GM13977 (cell line): ENCODE measurements around the gene C16orf54.
"Not testable (repeated sequence)": the region's sequence is repeated elsewhere in the genome, so short reads cannot be mapped to it uniquely, and the experiment has no call there.

Experiments
- DNase-seq: peaks from one replicate; pipeline ENCODE4 v3.0.0; 2012; ENCODE audit warnings: low spot score
- in situ Hi-C: fragments of 300-500 bp; cut with MboI; formaldehyde crosslinking; loops from one replicate; pipeline ENCODE4 v1.12.0; 2022; ENCODE audit warnings: low sequenced_read_pairs, low pct_unique_long_range_greater_than_20kb, mixed read lengths, inconsistent platforms; ENCODE audit not compliant: unreplicated experiment
- TF ChIP-seq, protein P1 (sequence below): IDR thresholded peaks from 2 replicates; pipeline ENCODE4 v1.5.1; 2012; ENCODE audit warnings: mild to moderate bottlenecking, control low read depth; ENCODE audit not compliant: insufficient read depth; ENCODE audit errors: extremely low read depth, missing control alignments

Gene C16orf54

DNA sequence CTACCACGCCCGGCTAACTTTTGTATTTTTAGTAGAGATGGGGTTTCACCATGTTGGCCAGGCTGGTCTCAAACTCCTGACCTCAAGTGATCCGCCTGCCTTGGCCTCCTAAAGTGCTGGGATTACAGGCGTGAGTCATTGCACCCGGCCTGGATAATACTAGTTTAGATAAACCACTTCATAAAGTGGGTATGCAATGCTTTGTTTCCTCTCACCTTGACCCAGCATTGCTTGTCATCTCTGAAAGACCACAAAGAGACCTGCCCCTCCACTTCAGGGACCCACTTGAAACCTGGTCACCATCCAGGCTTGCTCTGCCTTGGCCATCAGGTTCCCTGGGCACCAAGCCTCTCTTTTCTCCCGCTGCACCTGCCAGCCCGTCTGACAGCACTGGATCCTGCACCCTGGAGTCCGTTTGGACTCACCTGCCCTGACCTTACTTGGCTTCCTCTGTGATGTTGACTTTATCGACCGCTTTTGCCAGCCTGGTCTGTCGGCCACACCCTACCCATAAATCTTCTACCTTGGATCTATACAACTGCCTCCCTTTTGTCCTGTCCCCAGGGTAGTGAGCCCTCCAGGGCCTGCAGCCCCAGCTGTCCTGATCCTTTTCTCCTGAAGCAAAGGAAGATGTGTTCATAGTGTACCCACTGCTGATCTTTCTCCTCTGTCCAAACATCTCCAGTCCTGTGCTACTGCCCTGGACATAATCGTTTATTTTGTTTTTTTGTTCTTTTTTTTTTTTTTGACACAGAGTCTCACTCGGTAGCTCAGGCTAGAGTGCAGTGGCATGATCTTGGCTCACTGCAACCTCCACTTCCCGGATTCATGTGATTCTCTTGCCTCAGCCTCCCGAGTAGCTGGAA, 19.6 kb upstream of the C16orf54 start:
- in situ Hi-C loops: no loop called here
- no peak for DNase-seq
- TF ChIP-seq, protein P1, sequence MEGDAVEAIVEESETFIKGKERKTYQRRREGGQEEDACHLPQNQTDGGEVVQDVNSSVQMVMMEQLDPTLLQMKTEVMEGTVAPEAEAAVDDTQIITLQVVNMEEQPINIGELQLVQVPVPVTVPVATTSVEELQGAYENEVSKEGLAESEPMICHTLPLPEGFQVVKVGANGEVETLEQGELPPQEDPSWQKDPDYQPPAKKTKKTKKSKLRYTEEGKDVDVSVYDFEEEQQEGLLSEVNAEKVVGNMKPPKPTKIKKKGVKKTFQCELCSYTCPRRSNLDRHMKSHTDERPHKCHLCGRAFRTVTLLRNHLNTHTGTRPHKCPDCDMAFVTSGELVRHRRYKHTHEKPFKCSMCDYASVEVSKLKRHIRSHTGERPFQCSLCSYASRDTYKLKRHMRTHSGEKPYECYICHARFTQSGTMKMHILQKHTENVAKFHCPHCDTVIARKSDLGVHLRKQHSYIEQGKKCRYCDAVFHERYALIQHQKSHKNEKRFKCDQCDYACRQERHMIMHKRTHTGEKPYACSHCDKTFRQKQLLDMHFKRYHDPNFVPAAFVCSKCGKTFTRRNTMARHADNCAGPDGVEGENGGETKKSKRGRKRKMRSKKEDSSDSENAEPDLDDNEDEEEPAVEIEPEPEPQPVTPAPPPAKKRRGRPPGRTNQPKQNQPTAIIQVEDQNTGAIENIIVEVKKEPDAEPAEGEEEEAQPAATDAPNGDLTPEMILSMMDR: no peak

DNA sequence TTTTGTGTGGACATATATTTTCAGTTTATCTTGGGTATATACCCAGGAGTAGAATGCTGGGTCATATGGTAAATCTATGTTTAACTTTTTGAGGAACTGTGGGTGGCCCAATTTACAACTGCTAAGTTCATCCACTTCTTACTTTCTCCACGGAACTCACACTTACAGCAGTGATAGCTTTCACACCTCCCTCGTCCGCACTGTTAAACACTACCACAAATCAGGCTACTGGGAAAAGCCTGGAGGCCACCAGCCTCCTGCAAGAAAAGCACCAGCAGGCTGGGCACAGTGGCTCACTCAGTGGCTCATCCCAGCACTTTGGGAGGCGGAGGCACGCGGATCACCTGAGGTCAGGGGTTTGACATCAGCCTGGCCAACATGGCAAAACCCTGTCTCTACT, 17.5 kb upstream of the C16orf54 start:
- TF ChIP-seq, protein P1: no peak
- no peak for DNase-seq
- in situ Hi-C loops: no loop called here

DNA sequence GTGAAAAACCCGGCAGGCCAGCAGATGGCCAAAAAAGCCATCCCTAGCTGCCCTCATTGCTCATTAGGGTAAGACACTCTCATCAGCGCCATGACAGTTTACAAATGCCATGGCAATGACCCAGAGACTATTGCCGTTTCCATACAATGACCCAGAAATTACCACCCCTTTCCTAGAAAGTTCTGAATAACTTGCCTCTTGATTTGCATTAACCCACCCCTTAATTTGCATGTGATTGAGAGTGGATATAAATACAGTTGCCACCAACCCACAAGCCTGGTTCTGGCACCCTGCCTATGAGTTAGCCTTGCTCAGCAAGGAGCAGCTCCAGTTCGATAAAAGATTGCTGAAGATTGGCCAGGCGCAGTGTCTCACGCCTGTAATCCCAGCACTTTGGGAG, 16.1 kb upstream of the C16orf54 start:
- DNase-seq: no peak
- in situ Hi-C loops: no loop called here
- TF ChIP-seq, protein P1: no peak

DNA sequence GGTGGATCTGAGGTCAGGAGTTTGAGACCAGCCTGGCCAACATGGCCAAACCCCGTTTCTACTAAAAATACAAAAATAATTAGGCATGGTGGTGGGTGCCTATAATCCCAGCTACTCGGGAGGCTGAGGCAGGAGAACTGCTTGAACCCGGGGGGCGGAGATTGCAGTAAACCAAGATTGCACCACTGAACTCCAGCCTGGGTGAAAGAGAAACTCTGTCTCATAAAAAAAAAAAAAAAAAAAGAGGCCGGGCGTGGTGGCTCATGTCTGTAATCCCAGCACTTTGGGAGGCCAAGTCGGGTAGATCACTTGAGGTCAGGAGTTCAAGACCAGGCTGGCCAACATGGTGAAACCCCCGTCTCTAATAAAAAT, 15.5 kb upstream of the C16orf54 start:
- in situ Hi-C loops, DNase-seq: not testable (repeated sequence)

DNA sequence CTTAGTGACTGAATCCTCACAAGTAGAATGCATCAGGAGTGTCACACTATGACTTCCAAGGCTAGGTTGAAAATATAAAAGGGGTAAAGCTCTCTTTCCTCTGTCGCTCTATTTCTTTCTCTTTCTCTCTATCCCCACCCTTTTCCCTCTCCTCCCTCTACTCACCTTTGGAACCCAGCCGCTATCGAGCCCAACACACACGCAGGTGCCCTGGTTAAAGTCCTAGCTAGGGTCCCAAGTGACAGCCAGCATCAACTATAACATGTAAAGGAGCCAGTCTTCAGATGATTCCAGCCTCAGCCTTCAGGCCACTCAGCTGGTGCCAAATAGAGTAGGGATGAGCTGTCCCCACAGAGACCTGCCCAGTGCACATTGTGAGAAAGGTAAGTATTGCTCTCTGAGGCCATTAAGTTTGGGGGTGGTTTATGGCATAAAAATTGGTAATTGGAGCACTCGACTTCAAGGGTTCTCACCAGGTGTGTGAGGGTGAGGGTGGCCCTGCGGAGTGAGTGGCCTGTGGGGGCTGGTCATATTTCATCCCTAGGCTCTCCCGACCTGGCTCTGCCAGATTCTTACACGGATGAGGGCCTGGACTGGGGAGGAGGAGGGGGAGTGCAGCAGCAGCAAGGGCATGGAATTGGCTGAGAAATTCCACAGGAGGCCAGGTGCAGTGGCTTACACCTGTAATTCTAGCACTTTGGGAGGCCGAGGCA, 14.9 kb upstream of the C16orf54 start:
- no peak for DNase-seq
- in situ Hi-C loops: no loop called here
- TF ChIP-seq, protein P1: no peak

DNA sequence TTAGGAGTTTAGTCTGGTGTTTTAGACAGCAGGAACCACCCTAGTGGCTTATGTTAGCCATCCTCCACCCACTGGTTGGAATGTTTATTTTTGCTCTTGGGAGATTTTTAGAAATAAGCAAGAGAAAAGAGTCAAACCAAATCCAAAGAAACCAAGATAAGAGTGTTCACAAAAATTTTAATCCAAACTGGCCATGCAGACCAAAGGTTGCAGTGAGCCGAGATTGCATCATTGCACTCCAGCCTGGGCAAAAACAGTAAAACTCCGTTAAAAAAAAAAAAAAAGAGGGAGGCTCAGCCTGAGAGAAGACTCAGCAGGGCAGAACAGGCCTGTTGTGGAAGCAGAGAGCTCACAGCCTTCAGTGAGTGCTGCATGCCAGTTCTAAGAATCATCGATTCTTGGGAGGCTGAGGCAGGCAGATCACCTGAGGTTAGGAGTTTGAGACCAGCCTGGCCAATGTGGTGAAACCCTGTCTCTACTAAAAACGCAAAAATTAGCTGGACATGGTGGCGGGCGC, 12.2 kb upstream of the C16orf54 start:
- in situ Hi-C loops: no loop called here
- no peak for DNase-seq

DNA sequence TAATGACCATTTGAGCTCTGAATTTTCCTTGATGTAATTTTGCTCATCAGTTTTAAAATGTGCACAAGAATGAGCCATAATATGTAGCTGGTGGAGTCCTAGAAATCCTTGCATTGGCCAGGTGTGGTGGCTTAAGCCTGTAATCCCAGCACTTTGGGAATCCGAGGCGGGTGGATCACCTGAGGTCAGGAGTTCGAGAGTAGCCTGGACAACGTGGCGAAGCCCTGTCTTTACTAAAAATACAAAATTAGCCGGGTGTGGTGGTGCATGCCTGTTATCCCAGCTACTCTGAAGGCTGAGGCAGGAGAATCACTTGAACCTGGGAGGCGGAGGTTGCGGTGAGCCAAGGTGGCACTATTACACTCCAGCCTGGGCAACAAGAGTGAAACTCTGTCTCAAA, 11.3 kb upstream of the C16orf54 start:
- in situ Hi-C loops, DNase-seq: not testable (repeated sequence)

More for the DNA sequence above, 12.2 kb upstream of the C16orf54 start:
- TF ChIP-seq, protein P1: no peak
